Kidney (tissue), 14 donors: ENCODE data around the gene CCT7. TPM values are rescaled to one million over a fixed set of nuclear protein-coding genes. Genes with fewer than 3 reads are reported as not detected.

ENCODE experiments used
- DNase-seq, 5 donors: peaks; one replicate each; pipeline ENCODE4 v3.0.0-alpha.2; 2013 to 2020
- FAIRE-seq: peaks from 2 replicates; lab custom pipeline; 2012; peaks lifted over from hg19 to GRCh38; lab: Jason Lieb, UNC
- H3K27ac ChIP-seq, 2 donors: one replicate each; pipeline ENCODE4 v1.7.0; 2013; ENCODE audit warnings: low read depth in 2 of 2, low read length in 2 of 2, inconsistent platforms in 1 of 2
- H3K27me3 ChIP-seq: one replicate; pipeline ENCODE4 v1.7.1; 2013; ENCODE audit warnings: low read length, inconsistent platforms; ENCODE audit not compliant: control insufficient read depth, insufficient read depth
- H3K36me3 ChIP-seq, 3 donors: one replicate each; pipeline versions ENCODE4 v1.7.0 to v1.7.1; 2013; ENCODE audit warnings: low read length in 3 of 3, control low read depth in 1 of 3, inconsistent platforms in 1 of 3; ENCODE audit not compliant: insufficient read depth in 3 of 3, control insufficient read depth in 2 of 3
- H3K4me1 ChIP-seq, 3 donors: one replicate each; pipeline versions ENCODE4 v1.7.0 to v1.7.1; 2013; ENCODE audit warnings: low read length in 3 of 3, inconsistent platforms in 1 of 3, low read depth in 1 of 3; ENCODE audit not compliant: control insufficient read depth in 2 of 3, insufficient read depth in 2 of 3
- H3K4me3 ChIP-seq, 3 donors: one replicate each; pipeline versions ENCODE4 v1.7.0 to v1.8.1; 2013; ENCODE audit warnings: low read length in 3 of 3, control low read depth in 1 of 3, inconsistent platforms in 1 of 3
- H3K9ac ChIP-seq, 3 donors: one replicate each; pipeline versions ENCODE4 v1.7.0 to v1.7.1; 2013; ENCODE audit warnings: low read length in 3 of 3, control low read depth in 1 of 3, inconsistent platforms in 1 of 3
- H3K9me3 ChIP-seq, 3 donors: one replicate each; pipeline versions ENCODE4 v1.7.0 to v1.7.1; 2013; ENCODE audit warnings: low read length in 3 of 3, control low read depth in 1 of 3, inconsistent platforms in 1 of 3; ENCODE audit not compliant: control insufficient read depth in 2 of 3, insufficient read depth in 1 of 3
- intact Hi-C: fragments of 100-400 bp; cut with DNase I; formaldehyde crosslinking; loops from one replicate; pipeline ENCODE4 v1.11.1; 2022
- polyA plus RNA-seq: library from polyadenylated mRNA; stranded (reverse); fragments of 350-450 nt; fragmentation: Illumina TruSeq; extraction: RNeasy Lipid Tissue Mini Kit (QIAGEN cat#74804); gene quantifications from one replicate; pipeline ENCODE4 v1.2.3, GENCODE V29; 2014; ENCODE audit warnings: low read depth, low replicate concordance; ENCODE audit not compliant: insufficient read depth
- total RNA-seq: library from RNA; stranded (reverse); fragmentation: NEBNext Ultra II Directional; extraction: Animal tissue kit (Norgen Biotek cat#: 25700); gene quantifications from one replicate; pipeline ENCODE4 v1.2.1, GENCODE V29; 2021
- TF ChIP-seq, protein P1 (sequence below): IDR thresholded peaks from 3 replicates; pipeline ENCODE4 v1.5.1; 2012; ENCODE audit warnings: mild to moderate bottlenecking, moderate library complexity, borderline replicate concordance; ENCODE audit not compliant: insufficient read depth; ENCODE audit errors: extremely low read depth
- donor health status: control.
- donor health status: control.
- donor health status: control.
- donor health status: control.
- donor health status: control.
- donor health status: DM: yes; HTN: yes; CAD: no.
- donor health status: Normal renal cell carcinoma (clear cell type).

CCT7 gene
- total and polyA plus RNA-seq, 2 donors from 2014 or later, result 164 to 173 TPM

DNA sequence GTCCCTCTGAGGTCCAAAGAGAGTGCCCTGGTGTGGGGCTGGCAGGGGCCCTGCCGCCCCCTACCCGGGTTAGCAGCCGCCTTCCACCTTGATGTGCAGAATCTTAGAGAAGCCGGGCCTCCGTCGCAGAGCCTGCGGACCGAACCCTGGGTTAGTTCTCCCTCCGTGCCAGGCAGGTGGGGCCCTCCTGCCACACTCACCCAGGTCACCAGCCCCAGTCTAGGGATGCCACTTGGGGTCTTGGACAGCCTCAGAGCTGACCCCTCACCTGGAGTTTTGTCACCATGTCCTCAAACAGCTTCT lies 24.8 kb downstream of the CCT7 start:
- H3K4me1 ChIP-seq, result no peaks in the 10 kb centered on the region
- FAIRE-seq, result no peak

DNA sequence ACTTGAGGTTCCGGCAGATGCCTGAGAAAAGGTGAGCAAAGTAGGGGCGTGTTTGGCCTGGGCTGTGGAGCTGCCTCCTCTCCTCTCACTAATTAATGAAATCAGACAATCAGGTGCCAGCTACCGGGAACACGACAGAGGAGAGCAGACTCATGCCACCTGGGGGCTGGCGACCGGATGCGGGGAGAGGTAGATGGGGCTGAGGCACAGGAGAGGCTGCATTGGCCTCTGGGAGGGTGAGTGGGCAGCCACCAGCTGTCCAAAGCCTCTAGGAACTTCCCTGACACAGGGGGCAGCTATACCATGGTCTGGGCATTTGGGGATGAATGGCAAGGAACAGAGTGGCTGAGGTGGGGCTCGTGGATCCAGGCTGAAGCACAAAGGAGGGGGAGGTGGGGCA lies 25.2 kb downstream of the CCT7 start:
- Histone ChIP-seq H3K4me1 (no peaks in the 10 kb centered on the region), H3K27me3 (no peaks in the 10 kb centered on the region), H3K4me3 (no peak overlapping the region), H3K9ac (no peak overlapping the region), H3K9me3 (no peaks in the 10 kb centered on the region), H3K36me3 (peaks cover 0 to 2% (median 0%) of the 10 kb centered on the region in 3 donors), H3K27ac (no peak overlapping the region)
- TF ChIP-seq, protein P1, sequence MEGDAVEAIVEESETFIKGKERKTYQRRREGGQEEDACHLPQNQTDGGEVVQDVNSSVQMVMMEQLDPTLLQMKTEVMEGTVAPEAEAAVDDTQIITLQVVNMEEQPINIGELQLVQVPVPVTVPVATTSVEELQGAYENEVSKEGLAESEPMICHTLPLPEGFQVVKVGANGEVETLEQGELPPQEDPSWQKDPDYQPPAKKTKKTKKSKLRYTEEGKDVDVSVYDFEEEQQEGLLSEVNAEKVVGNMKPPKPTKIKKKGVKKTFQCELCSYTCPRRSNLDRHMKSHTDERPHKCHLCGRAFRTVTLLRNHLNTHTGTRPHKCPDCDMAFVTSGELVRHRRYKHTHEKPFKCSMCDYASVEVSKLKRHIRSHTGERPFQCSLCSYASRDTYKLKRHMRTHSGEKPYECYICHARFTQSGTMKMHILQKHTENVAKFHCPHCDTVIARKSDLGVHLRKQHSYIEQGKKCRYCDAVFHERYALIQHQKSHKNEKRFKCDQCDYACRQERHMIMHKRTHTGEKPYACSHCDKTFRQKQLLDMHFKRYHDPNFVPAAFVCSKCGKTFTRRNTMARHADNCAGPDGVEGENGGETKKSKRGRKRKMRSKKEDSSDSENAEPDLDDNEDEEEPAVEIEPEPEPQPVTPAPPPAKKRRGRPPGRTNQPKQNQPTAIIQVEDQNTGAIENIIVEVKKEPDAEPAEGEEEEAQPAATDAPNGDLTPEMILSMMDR, result no peak
- FAIRE-seq, result no peak
- intact Hi-C loops, result no loop called here
- DNase-seq, result no peak

More for the DNA sequence above, 24.8 kb downstream of the CCT7 start:
- no peak overlapping the region for H3K4me3 ChIP-seq
- TF ChIP-seq, protein P1, result no peak
- DNase-seq, result no peak
- H3K27ac ChIP-seq, result no peak overlapping the region
- H3K9me3 ChIP-seq, result no peaks in the 10 kb centered on the region
- no peak overlapping the region for H3K9ac ChIP-seq
- peaks cover 0 to 2% (median 0%) of the 10 kb centered on the region in 3 donors for H3K36me3 ChIP-seq
- no peaks in the 10 kb centered on the region for H3K27me3 ChIP-seq
- intact Hi-C loops, result no loop called here

DNA sequence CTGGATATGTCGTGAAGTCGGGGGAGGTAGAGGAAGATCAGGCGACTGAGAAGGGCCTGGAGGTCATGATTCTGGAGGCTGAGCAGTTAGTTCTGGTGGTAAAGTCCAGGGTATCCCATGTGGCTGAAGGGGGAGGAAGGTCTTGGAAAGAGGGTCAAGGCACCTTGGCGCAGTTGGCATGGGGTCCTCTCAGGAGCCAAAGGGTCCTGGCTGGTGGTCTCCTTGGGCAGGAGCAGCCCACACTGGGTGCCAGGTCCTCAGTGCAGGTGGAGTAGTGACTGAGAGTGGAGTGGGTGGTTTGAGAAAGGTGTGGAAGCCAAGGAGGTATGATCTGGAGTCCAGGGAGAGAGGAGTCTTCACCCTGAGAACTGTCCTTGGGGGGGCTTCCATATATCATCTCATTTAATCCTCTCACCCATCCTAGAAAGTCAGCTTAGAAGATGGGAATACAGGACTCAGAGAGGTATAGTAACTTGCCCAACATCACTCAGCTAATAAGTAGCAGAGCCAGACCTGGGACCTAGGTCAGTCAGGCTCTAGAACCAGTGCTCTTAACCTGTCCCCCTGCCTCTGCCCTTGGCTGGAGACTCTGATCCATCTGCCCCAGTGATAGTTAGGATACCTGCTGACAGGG lies 25.7 kb downstream of the CCT7 start:
- no peak overlapping the region for H3K27ac ChIP-seq
- H3K9me3 ChIP-seq, result no peaks in the 10 kb centered on the region
- FAIRE-seq, result no peak
- DNase-seq, result no peak
- H3K4me1 ChIP-seq, result no peaks in the 10 kb centered on the region
- H3K27me3 ChIP-seq, result no peaks in the 10 kb centered on the region
- intact Hi-C loops, result no loop called here
- H3K36me3 ChIP-seq, result peaks cover 0 to 2% (median 0%) of the 10 kb centered on the region in 3 donors
- TF ChIP-seq, protein P1, result no peak
- no peak overlapping the region for H3K4me3 ChIP-seq
- no peak overlapping the region for H3K9ac ChIP-seq
